NCI-H2107 treated with DMSO at 0.1 percent for 48 hours (cell line): Measurements from ENCODE around the gene CLDN9.
"Not testable (repeated sequence)": the region's sequence is repeated elsewhere in the genome, so short reads cannot be mapped to it uniquely, and the experiment has no call there.

ENCODE experiments used
- DNase-seq: peaks from one replicate; lab custom pipeline; 2025; ENCODE audit not compliant: unreplicated experiment; lab: John Stamatoyannopoulos, UW

Gene CLDN9

DNA sequence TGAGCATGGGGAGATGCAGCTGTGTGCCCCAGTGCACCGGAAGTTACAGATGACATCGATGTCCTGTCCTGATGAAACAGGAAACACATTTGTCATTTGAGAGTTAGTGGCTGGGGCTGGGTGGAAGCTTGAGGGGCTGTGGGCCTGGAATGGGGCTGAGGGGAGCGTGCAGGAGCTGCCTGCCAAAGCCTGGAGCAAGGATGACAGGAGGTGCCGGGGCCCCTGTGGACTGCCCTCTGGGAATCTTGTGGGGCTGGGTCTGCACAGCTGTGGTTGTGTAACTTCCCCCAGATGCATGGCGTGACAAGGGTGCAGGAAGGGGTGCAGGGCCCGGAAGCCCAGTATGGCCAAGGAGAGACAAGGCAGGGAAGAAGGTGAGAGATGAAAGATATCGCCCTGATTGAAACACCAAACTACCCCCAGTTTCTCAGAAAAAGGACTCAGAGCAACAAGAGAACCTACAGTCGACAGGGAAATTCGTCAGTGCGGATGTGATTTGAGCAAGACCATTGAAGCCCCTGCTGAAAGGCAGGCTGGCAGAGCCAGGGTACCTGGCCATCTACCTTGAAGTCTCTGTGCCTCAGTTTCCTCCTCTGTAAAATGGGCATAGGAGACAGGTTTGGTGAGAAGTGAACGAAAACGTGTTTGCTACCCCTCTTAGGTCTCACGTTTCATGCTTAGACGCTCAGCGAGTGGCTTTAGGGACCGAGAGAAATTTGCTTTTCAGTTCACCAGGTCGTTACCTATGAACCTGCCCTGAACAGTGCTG, 42.4 kb downstream of the CLDN9 start:
- no peak for DNase-seq

DNA sequence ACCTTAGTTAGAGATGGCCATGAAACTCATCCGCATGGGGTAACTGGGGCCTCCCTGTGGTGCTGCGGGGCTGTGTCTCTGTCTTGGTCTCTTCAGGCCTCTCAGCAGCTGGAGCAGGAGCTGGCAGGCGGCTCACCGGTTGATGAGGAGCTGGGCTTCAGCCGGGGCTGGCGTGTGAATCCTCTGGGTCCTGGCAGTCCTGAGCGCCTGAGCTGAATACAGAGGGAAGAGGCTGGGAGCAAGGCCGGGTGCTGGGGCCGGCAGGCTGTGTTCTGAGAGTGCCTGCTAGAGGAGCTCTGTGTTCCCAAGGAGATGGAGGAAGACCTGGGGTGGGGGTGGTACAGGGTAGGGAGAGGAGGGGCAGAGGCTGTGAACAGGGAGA, 43.0 kb downstream of the CLDN9 start:
- not testable (repeated sequence) for DNase-seq

DNA sequence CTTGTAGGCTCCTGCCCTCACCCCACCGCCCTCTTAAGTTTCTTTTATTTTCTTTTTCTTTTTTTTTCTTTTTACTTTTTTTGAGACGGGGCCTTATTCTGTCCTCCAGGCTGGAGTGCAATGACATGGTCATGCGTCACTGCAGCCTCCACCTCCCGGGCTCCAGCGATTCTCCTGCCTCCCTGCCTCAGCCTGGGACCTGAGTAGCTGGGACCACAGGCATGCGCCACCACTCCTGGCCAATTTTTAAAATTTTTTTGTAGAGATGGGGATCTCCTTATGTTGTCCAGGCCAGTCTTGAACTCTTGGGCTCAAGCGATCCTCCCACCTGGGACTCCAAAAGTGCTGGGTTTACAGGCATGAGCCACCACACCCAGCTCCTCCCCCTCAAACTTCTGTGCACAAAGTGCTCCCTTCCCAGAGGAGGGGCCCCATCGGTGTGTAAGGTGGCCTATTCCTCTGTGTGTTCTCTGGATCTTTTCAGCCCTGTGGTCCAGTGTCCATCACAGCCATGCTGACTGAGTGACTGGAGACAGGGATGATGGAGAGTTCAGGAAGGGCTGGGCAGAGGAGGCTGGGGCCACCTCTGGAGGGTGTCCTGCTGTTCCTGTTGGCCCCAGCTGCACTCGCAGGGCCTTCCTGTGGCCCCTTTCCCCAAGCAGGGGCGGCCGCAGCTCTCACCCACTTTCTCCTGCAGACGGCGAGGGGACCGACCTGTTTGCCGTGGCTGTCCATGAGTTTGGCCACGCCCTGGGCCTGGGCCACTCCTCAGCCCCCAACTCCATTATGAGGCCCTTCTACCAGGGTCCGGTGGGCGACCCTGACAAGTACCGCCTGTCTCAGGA, 43.8 kb downstream of the CLDN9 start:
- DNase-seq = no peak

DNA sequence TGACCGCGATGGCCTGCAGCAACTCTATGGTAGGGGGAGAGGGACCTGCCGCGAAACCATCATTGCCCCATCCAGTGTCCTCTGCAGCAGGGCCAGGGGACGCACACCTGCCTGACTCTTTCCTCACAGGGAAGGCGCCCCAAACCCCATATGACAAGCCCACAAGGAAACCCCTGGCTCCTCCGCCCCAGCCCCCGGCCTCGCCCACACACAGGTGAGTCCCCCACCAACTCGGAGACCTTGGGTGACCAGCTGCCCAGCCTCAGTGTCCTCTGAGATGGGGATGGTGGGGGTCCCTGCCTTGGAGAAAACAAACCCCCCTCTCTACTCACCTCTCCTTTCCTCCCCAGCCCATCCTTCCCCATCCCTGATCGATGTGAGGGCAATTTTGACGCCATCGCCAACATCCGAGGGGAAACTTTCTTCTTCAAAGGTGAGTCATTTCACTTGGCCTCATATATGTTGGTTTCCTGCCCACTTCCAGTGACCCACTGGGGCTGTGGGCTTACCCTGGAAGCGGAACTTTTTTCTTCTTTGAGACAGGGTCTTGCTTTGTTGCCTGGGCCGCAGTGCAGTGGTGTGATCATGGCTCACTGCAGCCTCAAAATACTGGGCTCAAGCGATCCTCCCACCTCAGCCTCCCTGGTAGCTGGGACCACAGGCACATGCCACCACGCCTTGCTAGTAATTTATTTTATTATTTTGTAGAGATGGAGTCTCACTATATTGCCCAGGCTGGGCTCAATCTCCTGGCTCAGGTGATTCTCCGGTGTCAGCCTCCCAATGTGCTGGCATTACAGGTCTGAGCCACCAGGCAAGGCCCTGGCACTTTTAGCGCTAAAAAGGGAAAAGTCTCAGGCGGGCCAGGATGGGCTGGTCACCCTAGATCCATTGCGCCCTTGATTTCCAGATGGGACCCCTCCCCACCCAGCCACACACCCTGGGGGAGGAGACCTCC, 44.7 kb downstream of the CLDN9 start:
- DNase-seq = no peak

DNA sequence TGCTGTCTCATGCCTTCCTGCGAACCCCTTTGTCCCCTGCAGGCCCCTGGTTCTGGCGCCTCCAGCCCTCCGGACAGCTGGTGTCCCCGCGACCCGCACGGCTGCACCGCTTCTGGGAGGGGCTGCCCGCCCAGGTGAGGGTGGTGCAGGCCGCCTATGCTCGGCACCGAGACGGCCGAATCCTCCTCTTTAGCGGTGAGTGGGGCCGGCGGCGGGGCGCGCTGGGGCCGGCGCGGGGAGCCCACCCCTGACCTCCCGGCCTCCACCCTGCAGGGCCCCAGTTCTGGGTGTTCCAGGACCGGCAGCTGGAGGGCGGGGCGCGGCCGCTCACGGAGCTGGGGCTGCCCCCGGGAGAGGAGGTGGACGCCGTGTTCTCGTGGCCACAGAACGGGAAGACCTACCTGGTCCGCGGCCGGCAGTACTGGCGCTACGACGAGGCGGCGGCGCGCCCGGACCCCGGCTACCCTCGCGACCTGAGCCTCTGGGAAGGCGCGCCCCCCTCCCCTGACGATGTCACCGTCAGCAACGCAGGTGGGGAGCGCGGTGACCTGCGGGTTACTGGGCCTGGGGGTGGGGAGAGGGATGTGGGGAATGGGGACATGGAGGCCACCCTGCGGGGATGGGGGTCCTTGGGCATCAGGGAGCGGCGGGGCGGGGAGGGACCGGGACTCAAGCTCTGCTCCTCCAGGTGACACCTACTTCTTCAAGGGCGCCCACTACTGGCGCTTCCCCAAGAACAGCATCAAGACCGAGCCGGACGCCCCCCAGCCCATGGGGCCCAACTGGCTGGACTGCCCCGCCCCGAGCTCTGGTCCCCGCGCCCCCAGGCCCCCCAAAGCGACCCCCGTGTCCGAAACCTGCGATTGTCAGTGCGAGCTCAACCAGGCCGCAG, 45.7 kb downstream of the CLDN9 start:
- DNase-seq = no peak

DNA sequence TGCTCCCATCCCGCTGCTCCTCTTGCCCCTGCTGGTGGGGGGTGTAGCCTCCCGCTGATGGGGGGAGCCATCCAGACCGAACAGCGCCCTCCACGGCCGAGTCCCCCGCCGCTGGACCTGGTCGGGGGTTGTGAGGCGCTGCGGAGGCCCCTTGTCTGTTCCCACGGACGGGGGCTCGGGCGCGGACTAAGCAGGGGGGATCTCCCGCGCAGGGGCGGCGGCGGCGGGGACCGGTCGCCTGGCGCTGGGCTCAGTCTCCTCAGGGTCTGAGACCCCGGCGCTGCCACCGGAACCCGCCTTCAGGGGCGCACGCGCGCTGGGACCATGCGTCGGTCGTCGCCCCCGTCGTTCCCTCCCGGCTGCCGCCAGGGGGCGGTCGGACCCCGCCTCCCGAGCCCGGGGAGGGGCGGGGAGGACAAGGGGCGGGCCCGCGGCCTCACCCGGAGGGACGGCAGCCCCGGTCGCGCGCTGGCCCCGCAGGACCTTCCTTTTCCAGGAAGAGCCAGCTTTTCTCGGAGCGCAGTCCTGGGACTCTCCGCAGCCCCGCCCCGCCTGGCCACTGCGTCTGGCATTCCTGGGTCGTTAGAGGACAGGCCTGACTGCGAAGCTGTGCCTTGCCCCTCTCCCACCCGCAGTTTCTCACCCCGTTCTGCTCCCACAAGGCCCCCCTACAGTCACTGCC, 46.5 kb downstream of the CLDN9 start:
- DNase-seq = no peak

DNA sequence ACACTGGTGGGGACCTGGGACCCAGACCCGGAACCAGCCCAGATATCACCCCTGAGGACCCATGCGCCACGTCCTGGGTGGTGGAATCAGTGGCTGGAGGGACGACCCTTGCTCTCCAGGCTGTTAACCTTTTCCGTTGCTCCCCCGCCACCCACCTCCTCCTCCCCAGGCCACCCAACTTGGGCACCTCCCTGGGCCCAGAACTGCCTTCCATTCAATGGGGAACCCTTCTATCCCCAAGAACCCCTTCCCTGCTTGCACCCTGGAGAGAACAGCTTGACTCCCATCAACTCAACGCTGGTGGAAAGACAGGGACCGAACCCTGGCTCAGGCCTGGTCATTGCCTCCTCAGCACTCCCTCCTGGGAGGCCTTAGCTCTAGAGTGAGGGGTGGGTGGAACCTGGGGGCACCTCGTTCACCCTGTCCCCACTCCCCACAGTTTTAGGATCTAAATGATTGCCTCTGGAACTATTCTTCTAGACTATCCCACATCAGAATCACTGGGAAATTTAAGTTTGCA, 47.1 kb downstream of the CLDN9 start:
- DNase-seq = no peak

DNA sequence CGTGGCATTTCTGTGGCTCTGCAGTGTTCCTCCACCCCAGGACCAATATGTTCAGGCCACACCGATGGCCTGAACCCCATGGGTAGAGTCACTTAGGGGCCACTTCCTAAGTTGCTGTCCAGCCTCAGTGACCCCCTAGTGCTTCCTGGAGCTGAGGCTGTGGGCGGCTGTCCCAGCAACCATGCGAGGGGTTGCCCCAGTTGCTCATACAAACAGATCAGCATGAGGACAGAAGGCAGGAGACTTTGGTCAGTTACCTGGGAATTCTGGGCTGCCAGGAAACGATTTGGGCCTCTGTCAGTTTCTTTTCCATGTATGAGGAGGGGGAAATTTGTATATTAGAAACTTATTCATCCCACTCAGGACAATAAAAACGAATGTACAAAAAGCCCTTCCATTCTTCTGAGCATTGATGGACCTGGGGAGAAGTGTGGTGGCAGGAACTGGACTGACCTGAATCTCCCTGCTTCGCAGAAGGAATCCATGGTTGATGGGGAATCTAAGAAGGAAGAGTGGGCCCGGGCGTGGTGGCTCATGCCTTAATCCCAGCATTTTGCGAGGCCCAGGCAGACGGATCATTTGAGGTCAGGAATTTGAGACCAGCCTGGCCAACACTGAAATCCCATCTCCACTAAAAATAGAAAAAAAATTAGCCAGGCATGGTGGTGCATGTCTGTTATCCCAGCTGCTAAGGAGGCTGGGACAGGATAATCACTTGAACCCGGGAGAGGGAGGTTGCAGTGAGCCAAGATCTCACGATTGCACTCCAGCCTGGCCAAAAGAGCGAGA, 47.8 kb downstream of the CLDN9 start:
- no peak for DNase-seq

DNA sequence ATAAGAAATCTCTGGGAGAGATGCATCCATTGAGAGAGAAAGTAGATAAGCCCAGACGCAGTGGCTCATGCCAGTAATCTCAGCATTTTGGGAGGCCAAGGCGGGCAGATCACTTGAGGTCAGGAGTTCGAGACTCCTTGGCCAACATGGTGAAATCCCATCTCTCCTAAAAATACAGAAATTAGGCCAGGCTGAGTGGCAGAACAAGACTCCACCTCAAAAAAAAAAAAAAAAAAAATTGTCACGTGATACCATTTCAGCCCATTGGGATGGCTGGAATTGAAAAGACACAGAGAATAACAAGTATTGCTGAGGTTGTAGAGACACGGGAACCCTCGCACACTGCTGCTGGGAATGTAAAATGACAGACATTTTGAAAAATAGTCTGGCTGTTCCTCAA, 49.8 kb downstream of the CLDN9 start:
- DNase-seq = no peak

DNA sequence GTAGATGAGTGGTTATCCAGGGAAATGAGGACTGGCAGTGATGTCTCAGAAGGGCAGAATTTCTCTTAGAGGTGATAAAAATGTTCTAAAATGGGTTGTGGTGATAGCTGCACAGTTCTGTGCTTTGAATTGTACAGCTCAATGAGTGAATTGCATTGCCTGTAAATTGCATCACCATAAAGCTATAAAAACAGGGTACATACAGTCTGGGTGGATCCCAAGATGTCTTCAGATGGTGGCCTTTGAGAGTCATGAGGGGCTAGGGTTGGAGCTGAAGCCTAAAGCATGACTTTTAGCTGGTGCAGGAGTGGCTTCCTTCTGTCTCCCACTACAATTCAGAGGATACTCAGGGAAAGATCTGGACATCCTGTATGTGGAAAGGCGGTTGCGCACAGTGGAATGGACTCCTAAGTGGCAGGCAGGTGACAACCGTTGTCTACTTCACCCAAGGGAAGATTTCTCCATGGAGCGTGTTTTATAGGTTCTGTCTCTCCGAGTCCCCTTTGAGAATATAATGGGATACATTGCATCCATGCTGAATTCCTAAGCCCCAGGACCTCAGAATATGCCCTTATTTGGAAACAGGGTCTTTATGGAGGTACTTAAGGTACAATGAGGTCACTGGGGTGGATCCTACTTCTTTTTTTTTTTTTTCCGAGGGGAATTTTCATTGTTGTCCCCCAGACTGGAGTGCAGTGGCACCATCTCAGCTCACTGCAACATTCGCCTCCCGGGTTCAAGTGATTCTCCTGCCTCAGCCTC, 51.1 kb downstream of the CLDN9 start:
- no peak for DNase-seq
